Activated T-helper 1 cell treated with anti-CD3 and anti-CD28 coated beads, Interleukin-2, amount 50 U/mL, for 16 hours (primary cell): ENCODE results near the gene AK1.

ENCODE experiments used
- DNase-seq, 2 donors: peaks; one replicate each; pipeline ENCODE4 v3.0.0-alpha.2; 2020; ENCODE audit warnings: low read depth in 1 of 2, low spot score in 1 of 2

Gene AK1

DNA sequence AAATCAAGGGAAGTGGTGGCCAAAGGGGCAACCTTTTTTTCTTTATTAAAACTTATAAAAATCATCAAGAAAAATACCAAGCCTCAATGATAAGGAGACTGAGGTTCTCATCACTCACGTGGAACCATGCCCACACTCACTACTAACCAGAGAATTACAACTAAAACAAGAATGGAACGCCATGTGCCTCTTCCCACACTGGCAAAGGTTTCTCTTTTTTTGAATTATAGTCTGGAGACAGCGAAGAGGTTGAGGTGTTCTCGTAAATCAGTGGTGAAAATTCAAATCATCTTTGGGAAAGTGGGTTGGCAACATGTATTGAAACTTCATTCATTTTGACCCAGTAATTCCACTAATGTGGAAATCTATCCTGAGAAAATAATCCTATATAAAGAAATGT is 55.4 kb downstream of the AK1 start:
- no peak for DNase-seq

DNA sequence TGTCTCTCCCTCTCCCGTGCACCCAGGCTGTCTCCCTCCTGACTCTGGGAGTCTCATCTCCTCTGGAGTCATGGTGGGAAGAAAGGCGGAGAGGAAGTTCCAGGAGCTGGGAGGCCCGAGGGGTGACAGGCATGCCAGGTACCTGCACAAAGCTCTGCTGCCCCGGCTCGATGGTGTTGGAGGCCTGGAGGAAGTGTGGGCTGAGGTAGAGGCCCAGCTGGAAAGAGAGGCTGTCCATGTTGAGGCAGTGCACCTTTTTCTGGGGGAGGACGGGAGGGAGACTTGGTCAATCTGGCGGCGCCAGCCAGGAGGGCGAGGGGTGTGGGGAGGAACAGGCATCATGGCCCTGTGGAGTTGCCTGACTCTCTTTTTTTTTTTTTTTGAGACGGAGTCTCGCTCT is 58.9 kb downstream of the AK1 start:
- no peak for DNase-seq

DNA sequence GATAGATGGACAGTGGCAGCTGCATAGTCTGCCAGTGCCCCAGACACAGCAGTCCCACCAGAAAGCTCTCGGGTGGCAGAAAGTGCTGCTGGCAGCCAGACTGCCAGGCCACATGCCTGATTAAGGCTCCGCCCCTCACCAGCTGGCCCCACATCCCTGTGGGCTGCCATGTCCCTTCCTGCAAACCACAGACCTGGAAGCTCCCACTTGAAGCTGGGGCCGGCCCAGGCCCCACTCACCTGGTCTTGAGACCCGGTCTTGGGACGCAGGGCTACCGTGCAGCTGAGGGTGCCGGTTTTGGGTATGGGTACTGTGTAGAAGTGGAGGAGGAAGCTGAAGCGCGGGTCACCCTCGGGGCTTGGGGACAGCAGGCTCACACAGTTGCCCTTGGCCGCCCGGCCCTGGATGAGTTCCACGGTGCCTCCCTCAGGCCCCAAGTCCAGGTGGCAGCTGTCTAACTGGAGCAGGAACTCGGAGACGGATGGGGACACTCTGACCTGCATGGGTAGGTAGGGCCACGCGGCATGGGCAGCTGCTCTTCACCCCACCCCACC is 59.5 kb downstream of the AK1 start:
- DNase-seq: no peak

DNA sequence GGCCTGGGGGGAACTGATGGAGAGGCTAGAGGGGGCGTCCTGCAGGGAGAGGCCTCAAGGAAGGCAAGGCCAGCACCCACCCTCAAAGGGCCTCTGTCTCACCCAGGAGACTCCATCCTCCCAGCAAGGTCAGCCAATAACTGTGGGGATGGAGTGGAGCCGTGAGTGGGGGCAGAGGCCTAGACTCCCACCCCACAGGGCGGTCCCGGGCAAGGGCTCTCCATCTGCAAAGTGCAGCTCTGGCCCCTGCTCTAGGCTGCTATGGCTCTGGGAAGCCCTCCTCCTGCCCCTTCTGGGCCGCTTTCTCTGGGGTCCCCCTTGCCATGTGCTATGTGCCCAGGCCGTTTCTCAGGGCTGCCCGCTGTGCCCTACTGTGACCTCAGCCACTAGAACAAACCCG is 60.7 kb downstream of the AK1 start:
- DNase-seq: no peak
